ENCODE measurements around the gene TEKT5. TPM values are rescaled to one million over a fixed set of nuclear protein-coding genes. Genes with fewer than 3 reads are reported as not detected.
A peak's percentile ranks its signal among the peaks of the same experiment; 100 is the strongest.

The TEKT5 gene
- total RNA-seq, 2 donors from 2014 or later, result 0.31 TPM; not detected in 1

GRCh38 chr16:10641953-10642949, 52.5 kb downstream of the TEKT5 start:
- 25 to 40% methylated on average over 3 to 6 of the region's 6 CpGs for WGBS, 2 experiments (ENCODE audit: insufficient coverage in 1 of 2, insufficient read length in 1 of 2)
- H3K4me1 Mint-ChIP-seq, result peaks cover 14% of the 10 kb centered on the region
- Histone ChIP-seq H3K9ac (ENCODE audit: extremely low read depth, low read length, poor library complexity, severe bottlenecking) (no peak overlapping the region), H3K4me1 (ENCODE audit: control insufficient read depth, insufficient read depth, low read length) (no peaks in the 10 kb centered on the region), H3K27me3 (ENCODE audit: control insufficient read depth, insufficient read depth, low read length, poor library complexity, severe bottlenecking) (peaks cover 28% of the 10 kb centered on the region), H3K36me3 (ENCODE audit: control insufficient read depth, insufficient read depth, low read length) (no peaks in the 10 kb centered on the region), H3K27ac (ENCODE audit: low read depth, low read length) (peak overlapping the region; percentile 71), H3K9me3 (ENCODE audit: control insufficient read depth, low read length) (peaks cover 9% of the 10 kb centered on the region), H3K4me3 (ENCODE audit: low read length) (no peak overlapping the region)
- peaks cover 27% of the 10 kb centered on the region for H3K27me3 Mint-ChIP-seq (ENCODE audit: insufficient read depth)
- peak overlapping the region; percentile 71 for H3K27ac Mint-ChIP-seq
- peak; percentile 85 for DNase-seq
- no peaks in the 10 kb centered on the region for H3K36me3 Mint-ChIP-seq (ENCODE audit: low read depth)
- TF ChIP-seq CTCF (conservative IDR thresholded peaks at IDR 0.05), result no peak
- no peaks in the 10 kb centered on the region for H3K9me3 Mint-ChIP-seq
- H3K4me3 Mint-ChIP-seq, result no peak overlapping the region

GRCh38 chr16:10641555-10641952, 53.2 kb downstream of the TEKT5 start:
- Histone ChIP-seq H3K4me3 (ENCODE audit: low read length) (no peak overlapping the region), H3K4me1 (ENCODE audit: control insufficient read depth, insufficient read depth, low read length) (no peaks in the 10 kb centered on the region), H3K9ac (ENCODE audit: extremely low read depth, low read length, poor library complexity, severe bottlenecking) (no peak overlapping the region), H3K36me3 (ENCODE audit: control insufficient read depth, insufficient read depth, low read length) (no peaks in the 10 kb centered on the region), H3K27me3 (ENCODE audit: control insufficient read depth, insufficient read depth, low read length, poor library complexity, severe bottlenecking) (peaks cover 29% of the 10 kb centered on the region), H3K9me3 (ENCODE audit: control insufficient read depth, low read length) (peaks cover 9% of the 10 kb centered on the region), H3K27ac (ENCODE audit: low read depth, low read length) (no peak overlapping the region)
- peaks cover 27% of the 10 kb centered on the region for H3K27me3 Mint-ChIP-seq (ENCODE audit: insufficient read depth)
- 91 to 92% methylated on average over 6 to 7 of the region's 7 CpGs for WGBS, 2 experiments (ENCODE audit: insufficient coverage in 1 of 2, insufficient read length in 1 of 2)
- no peak overlapping the region for H3K4me3 Mint-ChIP-seq
- H3K27ac Mint-ChIP-seq, result peak overlapping the region; percentile 71
- no peak for DNase-seq
- no peaks in the 10 kb centered on the region for H3K36me3 Mint-ChIP-seq (ENCODE audit: low read depth)
- H3K9me3 Mint-ChIP-seq, result no peaks in the 10 kb centered on the region
- H3K4me1 Mint-ChIP-seq, result peaks cover 14% of the 10 kb centered on the region
- no peak for TF ChIP-seq CTCF (conservative IDR thresholded peaks at IDR 0.05)

DNA sequence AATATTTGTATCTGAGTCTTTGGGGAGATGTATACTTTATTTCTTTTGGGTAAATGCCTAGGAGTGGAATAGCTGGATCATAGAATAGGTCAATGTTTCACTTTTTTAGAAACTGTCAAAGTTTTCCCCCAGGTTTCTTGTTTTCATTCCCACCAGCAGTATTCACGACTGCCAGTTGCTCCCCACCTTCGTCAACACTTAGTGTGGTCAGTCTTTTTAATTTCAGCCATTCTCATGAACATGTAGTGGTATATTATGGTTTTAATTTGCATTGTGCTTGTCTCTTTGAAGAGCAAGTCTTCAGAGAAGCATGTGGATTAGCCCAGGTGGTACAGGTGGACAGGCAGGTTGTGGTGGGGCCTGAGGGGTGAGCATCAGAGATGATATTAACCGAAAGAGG, 53.8 kb downstream of the TEKT5 start:
- H3K27me3 ChIP-seq (ENCODE audit: control insufficient read depth, insufficient read depth, low read length, poor library complexity, severe bottlenecking), result peaks cover 29% of the 10 kb centered on the region
- Mint-ChIP-seq H3K36me3 (ENCODE audit: low read depth) (no peaks in the 10 kb centered on the region), H3K4me1 (peaks cover 14% of the 10 kb centered on the region), H3K27me3 (ENCODE audit: insufficient read depth) (peaks cover 28% of the 10 kb centered on the region), H3K9me3 (no peaks in the 10 kb centered on the region), H3K4me3 (no peak overlapping the region), H3K27ac (no peak overlapping the region)
- no peaks in the 10 kb centered on the region for H3K4me1 ChIP-seq (ENCODE audit: control insufficient read depth, insufficient read depth, low read length)
- H3K9ac ChIP-seq (ENCODE audit: extremely low read depth, low read length, poor library complexity, severe bottlenecking), result no peak overlapping the region
- no peaks in the 10 kb centered on the region for H3K36me3 ChIP-seq (ENCODE audit: control insufficient read depth, insufficient read depth, low read length)
- WGBS, 2 experiments (ENCODE audit: insufficient coverage in 1 of 2, insufficient read length in 1 of 2), result 92 to 96% methylated on average over 2 to 3 of the region's 3 CpGs
- peaks cover 9% of the 10 kb centered on the region for H3K9me3 ChIP-seq (ENCODE audit: control insufficient read depth, low read length)
- H3K4me3 ChIP-seq (ENCODE audit: low read length), result no peak overlapping the region
- no peak for TF ChIP-seq CTCF (conservative IDR thresholded peaks at IDR 0.05)
- H3K27ac ChIP-seq (ENCODE audit: low read depth, low read length), result no peak overlapping the region
- DNase-seq, result no peak

All from endodermal cell (in vitro differentiated cells).